ENCODE results near the gene FDX2. TPM values are rescaled to one million over a fixed set of nuclear protein-coding genes. Genes with fewer than 3 reads are reported as not detected.

The FDX2 gene
- 16.0 and 16.9 TPM in 2 replicates for total RNA-seq

DNA sequence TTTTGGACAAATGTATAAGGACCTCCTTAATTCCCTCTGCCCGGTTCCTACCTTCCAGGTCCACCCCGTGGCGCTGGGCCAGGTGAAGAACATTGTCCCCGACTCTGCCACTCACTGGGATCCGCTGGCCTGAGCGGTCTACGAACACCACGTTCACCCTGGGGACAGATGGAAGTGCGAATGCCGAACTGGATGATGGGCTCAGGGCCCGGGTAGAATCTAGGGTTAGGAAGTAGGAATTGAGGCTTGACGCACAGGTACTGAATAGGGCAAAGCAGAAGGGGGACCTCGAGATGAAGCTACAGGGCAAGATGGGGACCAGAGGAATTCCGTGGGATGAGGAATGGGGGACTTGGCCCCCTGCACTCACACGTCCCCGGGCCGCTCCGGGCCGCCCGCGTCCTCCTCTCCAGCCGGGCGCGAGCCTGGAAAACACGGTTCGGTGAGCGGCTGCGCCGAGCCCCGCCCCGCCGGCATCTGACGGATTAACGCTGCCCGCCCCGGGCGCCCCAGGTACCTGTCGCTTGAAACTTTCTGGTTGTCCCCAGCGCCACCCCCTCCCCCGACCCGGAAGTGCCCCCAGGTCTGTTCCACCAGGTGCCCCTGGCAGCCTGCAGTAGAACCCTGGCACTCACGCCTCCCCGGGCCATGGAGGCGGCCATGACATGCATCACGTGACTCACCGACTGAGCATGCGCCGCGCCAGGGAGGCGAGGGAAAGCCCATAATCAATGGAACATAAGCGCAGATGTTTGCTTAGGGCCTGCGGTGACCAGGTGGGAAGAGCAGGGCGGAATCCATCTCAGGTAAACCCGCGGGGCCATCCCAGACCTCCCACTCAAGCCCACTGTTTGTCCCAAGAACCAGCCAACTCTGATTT is at the start of gene FDX2:
Gene FDX2 (minus strand): TSS at position 681 of the 880 bp plus-strand sequence. CDS start 19 bp downstream, at position 662.

DNA sequence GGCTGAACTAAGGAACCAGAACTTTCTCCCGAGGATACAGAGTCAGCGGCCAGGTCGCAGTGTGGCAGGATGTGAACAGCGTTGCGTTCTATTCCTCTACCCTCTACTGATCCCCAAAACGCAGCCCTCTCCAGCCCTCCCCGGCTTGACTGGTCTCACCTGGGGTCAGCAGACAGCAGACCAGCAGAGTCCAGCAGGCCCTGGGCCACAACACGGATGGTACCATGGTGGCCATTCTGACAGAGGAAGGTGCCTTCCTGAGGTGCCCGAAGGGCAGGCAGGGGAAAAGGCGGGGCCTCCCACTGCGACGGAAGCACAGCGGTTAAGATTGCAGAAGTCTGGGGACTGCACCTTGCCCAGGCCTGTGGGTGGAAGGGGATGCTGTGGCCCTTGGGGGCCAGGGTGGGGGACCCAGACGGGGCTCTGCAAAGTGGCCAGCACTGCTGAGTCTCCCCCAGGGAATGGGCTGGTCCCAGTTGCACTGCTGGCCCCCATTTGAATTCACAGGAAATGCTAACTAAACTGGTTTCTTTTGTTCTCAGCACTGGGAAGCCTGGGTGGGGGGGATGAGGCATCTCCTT is 23.7 kb upstream of the FDX2 start, which contains the start of gene ICAM3:
Gene ICAM3 (minus strand): TSS at position 245 of the 581 bp plus-strand sequence. CDS start 10 bp downstream, at position 235.

DNA sequence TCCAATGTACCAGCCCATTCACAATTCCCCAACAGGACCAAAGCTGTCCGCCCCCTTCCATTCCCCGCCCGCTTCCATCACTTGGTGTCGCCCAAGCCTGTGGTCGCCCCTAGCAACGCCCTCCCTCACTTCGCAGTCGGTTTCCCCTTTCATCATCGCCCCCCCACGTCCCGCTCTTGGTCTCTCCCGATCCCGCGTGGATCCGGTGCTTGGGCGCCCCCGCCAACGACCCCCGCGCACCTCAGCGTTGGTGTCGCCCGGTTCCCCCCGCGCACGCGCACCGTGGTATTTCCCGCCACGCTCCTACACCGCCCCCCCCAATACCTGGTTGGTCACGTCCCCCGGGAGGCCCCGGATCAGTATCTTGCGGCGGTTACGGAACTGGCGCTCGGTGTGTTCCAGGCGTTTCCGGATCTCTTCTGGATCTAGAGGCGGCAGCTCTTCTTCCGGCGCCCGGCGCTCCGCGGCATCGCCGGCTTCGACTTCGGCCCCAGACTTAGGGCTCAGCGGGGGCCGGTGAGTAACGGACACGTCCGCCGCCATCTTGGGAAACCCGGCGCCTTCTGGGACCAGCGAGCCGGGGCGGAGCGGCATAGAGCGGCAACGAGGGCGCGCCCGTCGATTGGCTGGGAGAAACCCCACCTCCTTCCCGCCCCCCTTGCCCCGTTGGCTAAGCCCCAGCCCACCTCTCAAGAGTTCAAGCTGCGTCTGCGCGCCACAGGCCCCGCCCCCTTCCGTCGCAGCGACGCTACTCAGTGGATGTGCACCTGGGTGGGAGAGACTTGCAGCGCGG is 17.3 kb upstream of the FDX2 start, which contains the start of gene RAVER1:
Gene RAVER1 (minus strand): TSS at position 565 of the 793 bp plus-strand sequence. CDS start 22 bp downstream, at position 543.

DNA sequence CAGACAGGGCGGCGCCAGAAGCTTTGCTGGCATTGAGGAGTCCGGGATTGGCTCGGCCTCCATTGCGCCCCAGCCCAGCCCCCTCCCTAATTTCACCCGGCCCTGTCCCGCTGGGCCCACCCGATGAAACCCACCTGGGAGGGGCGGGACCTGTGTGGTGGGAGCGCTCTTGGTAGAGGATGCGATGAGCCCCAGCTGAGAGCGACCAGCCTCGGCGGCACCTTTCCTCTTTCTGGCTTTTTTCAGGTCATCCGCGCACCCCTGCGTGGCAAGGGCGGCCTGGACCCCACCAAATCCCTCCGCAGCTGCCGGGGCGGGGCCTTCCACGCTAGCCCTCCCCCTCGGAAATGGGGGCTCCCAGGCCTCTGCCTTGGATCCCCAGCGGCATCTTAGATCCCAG is 6.4 kb downstream of the FDX2 start, which contains the start of gene ZGLP1:
Gene ZGLP1 (minus strand): TSS at position 393 of the 400 bp plus-strand sequence.

DNA sequence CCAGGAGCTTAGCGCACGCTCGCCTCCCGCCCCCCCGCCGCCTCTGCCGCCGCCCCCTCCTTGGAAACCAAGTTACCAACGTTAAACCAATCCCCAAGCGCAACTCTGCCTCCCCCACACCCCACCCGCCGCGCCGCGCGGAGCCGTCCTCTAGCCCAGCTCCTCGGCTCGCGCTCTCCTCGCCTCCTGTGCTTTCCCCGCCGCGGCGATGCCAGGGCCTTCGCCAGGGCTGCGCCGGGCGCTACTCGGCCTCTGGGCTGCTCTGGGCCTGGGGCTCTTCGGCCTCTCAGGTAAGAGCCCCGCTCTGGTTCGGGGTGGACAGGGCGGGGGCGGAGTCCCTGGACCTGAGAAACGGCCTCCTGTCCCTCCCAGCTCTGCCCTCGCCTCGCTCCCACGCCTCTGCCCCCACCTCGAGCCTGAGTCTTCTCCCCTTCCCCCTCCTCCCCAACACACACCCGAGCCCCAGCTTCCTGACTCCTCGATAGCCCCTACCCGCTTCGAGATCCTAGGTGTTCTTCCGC is 25.9 kb downstream of the FDX2 start, which contains the start of gene ICAM5:
Gene ICAM5 (plus strand): TSS at position 117 of the 521 bp plus-strand sequence. CDS start 92 bp downstream, at position 209.

DNA sequence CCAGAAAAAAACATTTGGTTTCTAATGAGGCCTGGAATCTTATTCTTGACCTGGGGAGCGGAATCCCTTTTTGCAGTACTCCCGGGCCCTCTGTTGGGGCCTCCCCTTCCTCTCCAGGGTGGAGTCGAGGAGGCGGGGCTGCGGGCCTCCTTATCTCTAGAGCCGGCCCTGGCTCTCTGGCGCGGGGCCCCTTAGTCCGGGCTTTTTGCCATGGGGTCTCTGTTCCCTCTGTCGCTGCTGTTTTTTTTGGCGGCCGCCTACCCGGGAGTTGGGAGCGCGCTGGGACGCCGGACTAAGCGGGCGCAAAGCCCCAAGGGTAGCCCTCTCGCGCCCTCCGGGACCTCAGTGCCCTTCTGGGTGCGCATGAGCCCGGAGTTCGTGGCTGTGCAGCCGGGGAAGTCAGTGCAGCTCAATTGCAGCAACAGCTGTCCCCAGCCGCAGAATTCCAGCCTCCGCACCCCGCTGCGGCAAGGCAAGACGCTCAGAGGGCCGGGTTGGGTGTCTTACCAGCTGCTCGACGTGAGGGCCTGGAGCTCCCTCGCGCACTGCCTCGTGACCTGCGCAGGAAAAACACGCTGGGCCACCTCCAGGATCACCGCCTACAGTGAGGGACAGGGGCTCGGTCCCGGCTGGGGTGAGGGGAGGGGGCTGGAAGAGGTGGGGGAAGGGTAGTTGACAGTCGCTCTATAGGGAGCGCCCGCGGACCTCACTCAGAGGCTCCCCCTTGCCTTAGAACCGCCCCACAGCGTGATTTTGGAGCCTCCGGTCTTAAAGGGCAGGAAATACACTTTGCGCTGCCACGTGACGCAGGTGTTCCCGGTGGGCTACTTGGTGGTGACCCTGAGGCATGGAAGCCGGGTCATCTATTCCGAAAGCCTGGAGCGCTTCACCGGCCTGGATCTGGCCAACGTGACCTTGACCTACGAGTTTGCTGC is 28.7 kb downstream of the FDX2 start, which contains the start of gene ICAM4:
Gene ICAM4 (plus strand): TSS at position 153 of the 935 bp plus-strand sequence. CDS start 58 bp downstream, at position 211.

DNA sequence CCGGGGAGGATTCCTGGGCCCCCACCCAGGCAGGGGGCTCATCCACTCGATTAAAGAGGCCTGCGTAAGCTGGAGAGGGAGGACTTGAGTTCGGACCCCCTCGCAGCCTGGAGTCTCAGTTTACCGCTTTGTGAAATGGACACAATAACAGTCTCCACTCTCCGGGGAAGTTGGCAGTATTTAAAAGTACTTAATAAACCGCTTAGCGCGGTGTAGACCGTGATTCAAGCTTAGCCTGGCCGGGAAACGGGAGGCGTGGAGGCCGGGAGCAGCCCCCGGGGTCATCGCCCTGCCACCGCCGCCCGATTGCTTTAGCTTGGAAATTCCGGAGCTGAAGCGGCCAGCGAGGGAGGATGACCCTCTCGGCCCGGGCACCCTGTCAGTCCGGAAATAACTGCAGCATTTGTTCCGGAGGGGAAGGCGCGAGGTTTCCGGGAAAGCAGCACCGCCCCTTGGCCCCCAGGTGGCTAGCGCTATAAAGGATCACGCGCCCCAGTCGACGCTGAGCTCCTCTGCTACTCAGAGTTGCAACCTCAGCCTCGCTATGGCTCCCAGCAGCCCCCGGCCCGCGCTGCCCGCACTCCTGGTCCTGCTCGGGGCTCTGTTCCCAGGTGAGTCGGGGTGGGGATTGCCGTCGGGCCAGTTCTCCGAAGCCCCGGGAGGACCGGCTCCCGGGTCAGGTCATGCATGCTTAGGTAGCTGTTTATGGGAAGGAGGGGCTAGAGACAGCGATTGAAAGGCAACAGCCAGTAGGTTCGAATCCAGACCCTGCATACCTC is 45.0 kb downstream of the FDX2 start, which contains the start of gene ICAM1:
Gene ICAM1 (plus strand): TSS at position 505 of the 779 bp plus-strand sequence. CDS start 40 bp downstream, at position 545.

Other genes with a start within 250 kb of the FDX2 start
- 17.7 and 24.2 TPM in 2 replicates for gene SHFL, start 229.7 kb downstream of the FDX2 start, total RNA-seq
- 0.22 and 0.26 TPM in 2 replicates for gene ANGPTL6, start 213.3 kb downstream of the FDX2 start, total RNA-seq
- gene PPAN, start 209.7 kb downstream of the FDX2 start, total RNA-seq, result 15.6 and 22.8 TPM in 2 replicates
- gene P2RY11, start 204.3 kb downstream of the FDX2 start, total RNA-seq, result 1.5 and 2.7 TPM in 2 replicates
- gene EIF3G, start 196.1 kb downstream of the FDX2 start, total RNA-seq, result 296 and 323 TPM in 2 replicates
- gene DNMT1, start 121.1 kb downstream of the FDX2 start, total RNA-seq, result 12.1 and 14.4 TPM in 2 replicates
- 0.43 and 0.54 TPM in 2 replicates for gene S1PR2, start 84.7 kb downstream of the FDX2 start, total RNA-seq
- gene MRPL4, start 63.8 kb downstream of the FDX2 start, total RNA-seq, result 10.3 and 13.6 TPM in 2 replicates
- gene ICAM1, start 44.9 kb downstream of the FDX2 start, total RNA-seq, result 2.1 and 4.4 TPM in 2 replicates
- under 0.01 and 0.11 TPM in 2 replicates for gene ICAM4, start 29.1 kb downstream of the FDX2 start, total RNA-seq
- gene ICAM5, start 26.1 kb downstream of the FDX2 start, total RNA-seq, result under 0.01 TPM in 1 of 2 replicates, not detected in the other
- gene ZGLP1, start 6.2 kb downstream of the FDX2 start, total RNA-seq, result 0.11 and 0.26 TPM in 2 replicates
- gene RAVER1, start 17.5 kb upstream of the FDX2 start, total RNA-seq, result 4.8 and 6.1 TPM in 2 replicates
- gene ICAM3, start 23.6 kb upstream of the FDX2 start, total RNA-seq, result 8.2 and 8.4 TPM in 2 replicates
- 55.4 and 56.3 TPM in 2 replicates for gene TYK2, start 64.6 kb upstream of the FDX2 start, total RNA-seq
- 240 and 243 TPM in 2 replicates for gene CDC37, start 87.5 kb upstream of the FDX2 start, total RNA-seq
- gene PDE4A, start 104.5 kb upstream of the FDX2 start, total RNA-seq, result 1.8 and 2.2 TPM in 2 replicates
- gene KEAP1, start 187.3 kb upstream of the FDX2 start, total RNA-seq, result 78.4 and 78.9 TPM in 2 replicates
- gene S1PR5, start 201.4 kb upstream of the FDX2 start, total RNA-seq, result 0.11 TPM in 1 of 2 replicates, not detected in the other
- 5.9 and 6.0 TPM in 2 replicates for gene ATG4D, start 227.9 kb upstream of the FDX2 start, total RNA-seq
- gene KRI1, start 250.0 kb upstream of the FDX2 start, total RNA-seq, result 5.7 and 8.4 TPM in 2 replicates